HCT116 (cell line): Measurements from ENCODE around the gene TIGIT.

ENCODE experiments used
- CEBPB ChIP-seq: IDR thresholded peaks from 2 replicates; pipeline ENCODE4 v1.6.1; 2012; ENCODE audit warnings: low read depth
- CTCF ChIP-seq, 3 experiments: fragments of 200-600 bp in 1 of 3; sonication (generic) in 1 of 3; IDR thresholded peaks in 2 of 3; conservative IDR thresholded peaks in 1 of 3; 2 replicates each; pipeline ENCODE4 v1.5.1; 2012 to 2017; ENCODE audit warnings: low read depth in 2 of 3, low read length in 2 of 3, antibody characterized with exemption in 1 of 3, borderline replicate concordance in 1 of 3, control low read depth in 1 of 3, mild to moderate bottlenecking in 1 of 3, mixed read lengths in 1 of 3, mixed run types in 1 of 3, moderate library complexity in 1 of 3; ENCODE audit not compliant: insufficient read depth in 1 of 3
- EZH2 ChIP-seq: fragments of 200-600 bp; sonication (generic); IDR thresholded peaks from 2 replicates; pipeline ENCODE4 v1.6.1; 2017; ENCODE audit warnings: antibody characterized with exemption, mixed run types
- MAX ChIP-seq: IDR thresholded peaks from 2 replicates; pipeline ENCODE4 v1.6.1; 2012
- POLR2A ChIP-seq: IDR thresholded peaks from 2 replicates; pipeline ENCODE4 v1.7.0; 2011; ENCODE audit warnings: borderline replicate concordance; ENCODE audit not compliant: insufficient read depth, insufficient read length; ENCODE audit errors: extremely low read depth
- POLR2AphosphoS5 ChIP-seq: IDR thresholded peaks from 2 replicates; pipeline ENCODE4 v1.6.1; 2011; ENCODE audit warnings: mild to moderate bottlenecking, low read depth, low read length, moderate library complexity
- RAD21 ChIP-seq: IDR thresholded peaks from 2 replicates; pipeline ENCODE4 v1.6.1; 2012; ENCODE audit warnings: low read depth, mild to moderate bottlenecking
- SP1 ChIP-seq: IDR thresholded peaks from 2 replicates; pipeline ENCODE4 v1.6.1; 2012; ENCODE audit warnings: low read depth
- TCF7L2 ChIP-seq: IDR thresholded peaks from 2 replicates; pipeline ENCODE4 v1.7.0; 2011; ENCODE audit warnings: borderline replicate concordance, inconsistent platforms; ENCODE audit not compliant: insufficient read depth, insufficient read length; ENCODE audit errors: extremely low read depth

GRCh38 chr3:114299421-114299820, 5.6 kb downstream of the TIGIT start:
- peak; percentile 55 for TF ChIP-seq RAD21
- TF ChIP-seq CEBPB, result no peak
- TF ChIP-seq EZH2, result no peak
- no peak for TF ChIP-seq POLR2A
- no peak for TF ChIP-seq TCF7L2
- no peak for TF ChIP-seq POLR2AphosphoS5
- peak; percentile 34 to 77 (median 65); a peak in 5 of 6 replicates for TF ChIP-seq CTCF (IDR thresholded peaks at IDR 0.05 in 2 of 3, conservative IDR thresholded peaks at IDR 0.05 in 1 of 3; ENCODE audit: borderline replicate concordance in 1 of 3, insufficient read depth in 1 of 3, low read depth in 2 of 3, low read length in 2 of 3)
- TF ChIP-seq SP1, result no peak
- no peak for TF ChIP-seq MAX
